ENCODE measurements around the gene PSMB4. TPM values are rescaled to one million over a fixed set of nuclear protein-coding genes. Genes with fewer than 3 reads are reported as not detected.

The PSMB4 gene
- total and polyA plus RNA-seq, 2 donors (not counting 1 experiment from before 2014, with no cell fraction given): 339 to 370 TPM

DNA sequence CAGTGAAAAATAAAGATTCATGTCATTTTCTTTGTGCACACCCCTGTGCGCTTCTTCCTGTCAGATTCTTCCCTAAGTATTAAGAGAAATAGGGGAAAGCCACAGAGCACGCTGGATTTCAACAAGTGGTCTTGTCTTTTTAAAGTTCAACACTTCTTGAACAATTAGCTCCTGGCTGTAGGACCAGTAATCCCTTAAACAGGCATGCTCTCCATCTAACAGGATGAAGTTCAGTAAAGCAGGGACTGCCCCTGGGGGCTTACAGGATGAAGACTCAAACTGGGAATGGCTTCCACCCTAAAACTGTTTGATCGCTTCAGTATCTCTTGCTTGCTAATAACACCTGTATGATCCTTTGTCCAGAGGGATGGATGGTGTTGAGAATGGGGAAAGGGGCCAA lies 4.2 kb downstream of the PSMB4 start:
- Histone ChIP-seq H3K9ac (ENCODE audit: insufficient read depth, low read length) (no peak overlapping the region), H3K36me3 (ENCODE audit: control insufficient read depth, insufficient read depth, low read length) (peaks cover 22% of the 10 kb centered on the region), H3K4me3 (replicated peaks in 1 of 4; ENCODE audit: control extremely low read depth in 1 of 4, insufficient read depth in 1 of 4, low read depth in 3 of 4, low read length in 4 of 4) (no peak overlapping the region), H3K4me1 (ENCODE audit: control insufficient read depth, extremely low read depth, insufficient read depth, low read length) (peaks cover 8% of the 10 kb centered on the region), H3K27ac (ENCODE audit: insufficient read depth, low read length) (no peak overlapping the region), H3K4me2 (ENCODE audit: extremely low read depth, insufficient read depth, low read length) (no peak overlapping the region), H3K79me2 (ENCODE audit: control insufficient read depth, insufficient read depth, low read length) (peaks cover 20% of the 10 kb centered on the region), H3K27me3 (ENCODE audit: control insufficient read depth, insufficient read depth, low read length) (no peaks in the 10 kb centered on the region), H3K9me3 (ENCODE audit: control insufficient read depth, insufficient read depth, low read depth, low read length) (no peaks in the 10 kb centered on the region), H4K20me1 (ENCODE audit: control insufficient read depth, extremely low read depth, insufficient read depth, low read length) (peaks cover 2% of the 10 kb centered on the region), H2AFZ (ENCODE audit: low read length) (no peak overlapping the region)
- TF ChIP-seq CTCF (conservative IDR thresholded peaks at IDR 0.05 in 1 of 2, IDR thresholded peaks at IDR 0.05 in 1 of 2; ENCODE audit: low read depth in 1 of 2, low read length in 2 of 2): no peak
- no peak for TF ChIP-seq EZH2 (IDR thresholded peaks at IDR 0.05; ENCODE audit: low read length, missing control alignments)
- DNase-seq (ENCODE audit: low read depth in 2 of 2): no peak

DNA sequence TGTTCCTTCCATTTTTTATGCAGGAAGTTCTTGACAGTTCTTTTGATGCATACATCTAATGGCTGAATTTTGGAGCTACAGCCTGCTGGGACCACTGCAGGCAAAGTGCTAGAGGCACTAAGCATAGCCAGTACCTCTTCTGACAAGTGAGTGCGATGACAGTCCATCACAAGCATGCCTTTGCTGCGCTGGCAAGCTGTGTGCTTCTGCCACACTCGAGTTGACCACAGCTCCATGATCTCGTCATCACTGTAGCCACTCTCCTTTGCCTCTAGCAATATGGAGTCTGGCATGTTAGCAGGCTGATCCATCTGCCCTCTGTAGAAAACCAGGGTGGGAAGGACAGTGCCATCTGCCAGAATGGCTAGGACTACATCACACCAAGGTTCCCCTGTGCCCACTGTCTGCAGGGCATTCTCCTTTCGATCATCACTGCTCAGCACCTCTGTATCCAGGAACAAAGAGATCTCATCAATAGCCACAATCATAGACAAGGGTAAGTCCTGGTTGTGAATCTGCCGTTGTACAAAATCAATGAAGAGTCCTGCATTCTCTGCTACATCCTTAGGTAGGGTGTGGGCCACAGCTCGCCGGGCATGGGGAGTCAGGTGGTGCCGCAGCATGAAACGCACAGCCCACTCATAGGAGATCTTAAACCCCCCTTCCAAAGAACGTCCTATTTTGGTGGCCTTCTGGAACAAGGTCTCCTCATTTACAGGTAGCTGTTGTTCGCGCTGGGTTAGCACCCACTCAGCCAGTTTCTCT lies 6.0 kb downstream of the PSMB4 start:
- Histone ChIP-seq H3K27me3 (ENCODE audit: control insufficient read depth, insufficient read depth, low read length) (no peaks in the 10 kb centered on the region), H3K9ac (ENCODE audit: insufficient read depth, low read length) (no peak overlapping the region), H3K27ac (ENCODE audit: insufficient read depth, low read length) (no peak overlapping the region), H2AFZ (ENCODE audit: low read length) (no peak overlapping the region), H3K4me1 (ENCODE audit: control insufficient read depth, extremely low read depth, insufficient read depth, low read length) (peaks cover 8% of the 10 kb centered on the region), H4K20me1 (ENCODE audit: control insufficient read depth, extremely low read depth, insufficient read depth, low read length) (peaks cover 2% of the 10 kb centered on the region), H3K4me2 (ENCODE audit: extremely low read depth, insufficient read depth, low read length) (no peak overlapping the region), H3K79me2 (ENCODE audit: control insufficient read depth, insufficient read depth, low read length) (peaks cover 10% of the 10 kb centered on the region), H3K36me3 (ENCODE audit: control insufficient read depth, insufficient read depth, low read length) (peaks cover 24% of the 10 kb centered on the region), H3K9me3 (ENCODE audit: control insufficient read depth, insufficient read depth, low read depth, low read length) (no peaks in the 10 kb centered on the region), H3K4me3 (replicated peaks in 1 of 4; ENCODE audit: control extremely low read depth in 1 of 4, insufficient read depth in 1 of 4, low read depth in 3 of 4, low read length in 4 of 4) (no peak overlapping the region)
- no peak for DNase-seq (ENCODE audit: low read depth in 2 of 2)
- TF ChIP-seq EZH2 (IDR thresholded peaks at IDR 0.05; ENCODE audit: low read length, missing control alignments): no peak
- no peak for TF ChIP-seq CTCF (conservative IDR thresholded peaks at IDR 0.05 in 1 of 2, IDR thresholded peaks at IDR 0.05 in 1 of 2; ENCODE audit: low read depth in 1 of 2, low read length in 2 of 2)

- no peak overlapping the region for H3K4me3 ChIP-seq (replicated peaks in 1 of 4; ENCODE audit: control extremely low read depth in 1 of 4, insufficient read depth in 1 of 4, low read depth in 3 of 4, low read length in 4 of 4)
- H3K9ac ChIP-seq (ENCODE audit: insufficient read depth, low read length): no peak overlapping the region
- H2AFZ ChIP-seq (ENCODE audit: low read length): no peak overlapping the region
- no peak overlapping the region for H3K4me2 ChIP-seq (ENCODE audit: extremely low read depth, insufficient read depth, low read length)
- peaks cover 18% of the 10 kb centered on the region for H3K36me3 ChIP-seq (ENCODE audit: control insufficient read depth, insufficient read depth, low read length)
- H3K9me3 ChIP-seq (ENCODE audit: control insufficient read depth, insufficient read depth, low read depth, low read length): no peaks in the 10 kb centered on the region
- peaks cover 2% of the 10 kb centered on the region for H4K20me1 ChIP-seq (ENCODE audit: control insufficient read depth, extremely low read depth, insufficient read depth, low read length)
- H3K27ac ChIP-seq (ENCODE audit: insufficient read depth, low read length): no peak overlapping the region
- peaks cover 1% of the 10 kb centered on the region for H3K4me1 ChIP-seq (ENCODE audit: control insufficient read depth, extremely low read depth, insufficient read depth, low read length)
- DNase-seq (ENCODE audit: low read depth in 2 of 2): no peak
- no peaks in the 10 kb centered on the region for H3K27me3 ChIP-seq (ENCODE audit: control insufficient read depth, insufficient read depth, low read length)
- no peak for TF ChIP-seq CTCF (conservative IDR thresholded peaks at IDR 0.05 in 1 of 2, IDR thresholded peaks at IDR 0.05 in 1 of 2; ENCODE audit: low read depth in 1 of 2, low read length in 2 of 2)
- TF ChIP-seq EZH2 (IDR thresholded peaks at IDR 0.05; ENCODE audit: low read length, missing control alignments): no peak
- H3K79me2 ChIP-seq (ENCODE audit: control insufficient read depth, insufficient read depth, low read length): peaks cover 2% of the 10 kb centered on the region
These were observed 6.8 kb downstream of the PSMB4 start for GRCh38 chr1:151406176-151406575.

Measured in fibroblast of lung (primary cell).